Measurements from ENCODE around the gene ID3. TPM values are rescaled to one million over a fixed set of nuclear protein-coding genes. Genes with fewer than 3 reads are reported as not detected.

ID3 gene
- total and polyA plus RNA-seq, 2 of the 8 experiments (the other 6 are each of a cell fraction or from before 2014, with no cell fraction given): 240 to 304 TPM

GRCh38 chr1:23543707-23544443, 15.4 kb downstream of the ID3 start:
- Histone ChIP-seq H3K4ac (replicated peaks; ENCODE audit: insufficient read length, low read depth, low read length) (no peak overlapping the region), H2AK5ac (ENCODE audit: low read depth, low read length) (no peak overlapping the region), H2BK20ac (ENCODE audit: low read length) (no peak overlapping the region), H3K9ac (replicated peaks in 1 of 4; ENCODE audit: extremely low read depth in 1 of 4, low read depth in 3 of 4, low read length in 3 of 4) (no peak overlapping the region), H2BK12ac (ENCODE audit: low read depth, low read length) (no peak overlapping the region), H2BK120ac (replicated peaks; ENCODE audit: low read depth, low read length) (no peak overlapping the region), H3K36me3 (ENCODE audit: control insufficient read depth in 2 of 4, insufficient read depth in 4 of 4, low read length in 3 of 4) (no peaks in the 10 kb centered on the region), H2AFZ (ENCODE audit: low read length) (no peak overlapping the region), H3K9me3 (ENCODE audit: insufficient read depth in 2 of 2, low read depth in 1 of 2, low read length in 1 of 2) (no peaks in the 10 kb centered on the region), H3K79me2 (ENCODE audit: control insufficient read depth in 1 of 2, insufficient read depth in 2 of 2, low read length in 2 of 2) (no peaks in the 10 kb centered on the region), H3K23me2 (ENCODE audit: low read depth, low read length) (no peaks in the 10 kb centered on the region), H3K14ac (ENCODE audit: insufficient read length) (no peak overlapping the region), H3K27ac (ENCODE audit: low read depth, low read length) (no peak overlapping the region), H3K4me1 (replicated peaks in 1 of 4; ENCODE audit: control insufficient read depth in 3 of 4, insufficient read depth in 4 of 4, low read length in 3 of 4) (peaks cover 0 to 8% (median 4%) of the 10 kb centered on the region in 4 experiments; a peak in 3 of 7 replicates), H3K79me1 (ENCODE audit: low read depth, low read length) (no peaks in the 10 kb centered on the region), H3K56ac (replicated peaks; ENCODE audit: insufficient read length, low read depth, low read length) (no peak overlapping the region), H3K23ac (ENCODE audit: insufficient read length) (no peak overlapping the region), H3K27me3 (replicated peaks in 1 of 4; ENCODE audit: control insufficient read depth in 3 of 4, extremely low read depth in 1 of 4, insufficient read depth in 3 of 4, low read length in 3 of 4) (no peaks in the 10 kb centered on the region), H3K4me3 (ENCODE audit: extremely low read depth in 1 of 4, insufficient read depth in 2 of 4, low read depth in 3 of 4, low read length in 4 of 4) (no peak overlapping the region), H2BK15ac (ENCODE audit: low read length) (no peak overlapping the region), H2BK5ac (ENCODE audit: low read depth, low read length) (no peak overlapping the region), H3K4me2 (ENCODE audit: insufficient read depth in 1 of 2, low read depth in 2 of 2, low read length in 2 of 2) (no peak overlapping the region), H4K91ac (replicated peaks; ENCODE audit: insufficient read length, low read length) (no peak overlapping the region), H4K20me1 (replicated peaks in 1 of 2; ENCODE audit: control insufficient read depth in 1 of 2, insufficient read depth in 2 of 2, low read length in 2 of 2) (no peaks in the 10 kb centered on the region), H4K8ac (ENCODE audit: extremely low read depth, insufficient read depth, low read length) (no peak overlapping the region), H4K5ac (ENCODE audit: insufficient read length, low read depth, low read length) (no peak overlapping the region), H3K18ac (ENCODE audit: extremely low read depth, low read length) (no peak overlapping the region)
- POLR2A ChIA-PET (ENCODE audit: partially characterized antibody): interaction anchor here (1.6 to 5.3 kb wide), 3 partner anchors 10 to 147 kb away, joined by 4 to 51 read pairs (median 5); partner anchors contain the start of genes ID3 and RPL11
- CTCF ChIA-PET (ENCODE audit: partially characterized antibody): interaction anchor here (0.7 to 21.9 kb wide), 23 partner anchors 9 to 233 kb away, joined by 3 to 706 read pairs (median 9); partner anchors contain the start of gene RPL11
- 83% methylated on average over 8 of the region's 8 CpGs; no CpG with 5 or more reads in 1 of the 2 experiments for WGBS, 2 experiments (ENCODE audit: extremely low coverage in 1 of 2, insufficient coverage in 1 of 2, insufficient read length in 1 of 2, insufficient replicate concordance in 2 of 2, low coverage in 1 of 2, low lambda C conversion rate in 2 of 2, missing lambda C conversion rate in 1 of 2)
- DNase-seq (ENCODE audit: low read depth in 1 of 2, low spot score in 2 of 2) (no peak), FAIRE-seq (no peak)
- TF ChIP-seq SP1 (IDR thresholded peaks at IDR 0.05; ENCODE audit: low read depth, low read length) (no peak), E2F6 (IDR thresholded peaks at IDR 0.05) (no peak), CHD1 (IDR thresholded peaks at IDR 0.05; ENCODE audit: low read depth, low read length) (no peak), POU5F1 (IDR thresholded peaks at IDR 0.05; ENCODE audit: low read depth, low read length) (no peak), RXRA (IDR thresholded peaks at IDR 0.05; ENCODE audit: insufficient read depth, low read depth, low read length) (no peak)

Measured in H1 (cell line).